GM20431 (cell line): Measurements from ENCODE around the gene BATF3.
"Not testable (repeated sequence)": the region's sequence is repeated elsewhere in the genome, so short reads cannot be mapped to it uniquely, and the experiment has no call there.

Experiments
- in situ Hi-C: fragments of 300-500 bp; cut with MseI, MboI; formaldehyde crosslinking; loops from one replicate; pipeline ENCODE4 v1.15.0; 2020; ENCODE audit warnings: low sequenced_read_pairs; ENCODE audit not compliant: unreplicated experiment

The BATF3 gene

DNA sequence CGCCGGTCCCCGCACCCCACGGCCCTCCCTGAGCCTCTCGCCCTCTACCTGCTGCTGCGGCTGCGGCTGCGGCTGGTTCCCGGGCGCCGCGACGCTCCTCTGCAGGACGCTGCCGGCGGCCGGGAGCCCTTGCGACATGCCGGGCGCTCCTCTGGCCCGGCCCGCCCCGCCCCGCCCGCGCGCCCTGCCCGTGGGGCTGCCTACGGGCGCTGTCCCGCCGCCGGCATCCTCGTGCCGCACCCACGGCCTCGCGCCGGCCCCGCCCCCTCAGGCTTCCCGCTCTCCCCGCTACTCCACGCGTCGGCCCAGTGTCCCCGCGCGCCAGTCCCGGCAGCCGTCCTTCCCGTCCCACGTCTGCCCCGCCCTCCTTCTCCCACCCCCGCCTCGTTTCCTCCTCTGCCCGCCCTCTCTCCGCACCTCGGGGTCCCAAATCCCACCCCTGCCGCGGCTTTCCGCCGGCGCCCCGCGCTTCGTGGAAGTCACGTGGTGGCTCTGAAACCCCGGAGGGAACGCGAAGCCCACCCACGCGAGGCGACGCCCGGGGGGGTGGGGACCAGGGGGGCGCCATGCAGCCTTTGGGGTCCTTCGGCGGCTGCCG, at the start of gene BATF3:
Gene BATF3, minus strand, starts transcription at position 216 of the 598 bp plus-strand sequence. Its CDS starts 78 bp downstream, at position 138.
- in situ Hi-C loops, result no loop called here

- in situ Hi-C loops, result no loop called here
These were observed 46.9 kb upstream of the BATF3 start for GRCh38 chr1:212746546-212746945.

DNA sequence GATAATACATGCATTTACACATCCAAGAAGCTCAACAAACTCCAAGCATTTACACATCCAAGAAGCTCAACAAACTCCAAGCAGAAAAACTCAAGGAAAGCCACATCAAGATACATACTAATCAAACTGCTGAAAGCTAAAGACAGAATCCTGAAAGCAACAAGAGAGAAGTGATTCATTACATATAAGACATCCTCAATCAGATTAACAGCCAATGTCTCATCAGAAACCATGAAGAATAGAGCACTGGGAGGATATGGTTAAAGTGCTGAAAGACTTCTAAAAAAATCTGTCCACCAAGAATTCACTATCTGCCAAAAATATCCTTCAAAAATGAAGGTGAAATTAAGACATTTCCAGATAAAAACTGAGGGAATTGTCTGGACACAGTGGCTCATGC, 45.7 kb upstream of the BATF3 start:
- in situ Hi-C loops, result no loop called here

DNA sequence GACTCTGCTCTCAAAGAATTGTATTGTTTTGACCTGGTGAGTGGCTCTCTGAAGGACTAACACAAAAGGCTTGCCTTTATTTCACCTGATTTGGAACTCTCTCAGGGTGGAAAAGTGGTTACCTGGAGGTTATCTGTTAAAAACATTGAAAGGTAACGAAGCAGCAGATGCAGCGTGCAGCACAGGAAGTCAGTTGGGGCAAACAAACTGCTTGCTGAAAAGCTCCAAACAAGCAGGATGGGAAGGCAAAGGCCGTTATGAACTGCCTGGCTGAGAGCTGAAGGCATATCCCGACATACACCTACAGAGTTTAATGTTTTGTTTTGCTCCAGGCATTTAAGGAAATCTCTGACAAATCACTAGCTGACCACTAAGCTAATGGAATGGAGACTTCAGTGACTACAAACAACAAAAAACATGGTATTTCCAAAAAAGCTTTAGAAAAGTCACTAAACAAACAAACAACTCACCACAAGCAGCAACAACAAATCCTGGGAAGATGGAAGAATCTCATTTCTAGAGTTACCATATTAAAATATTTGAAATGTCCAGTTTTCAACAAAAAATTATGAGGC, 44.3 kb upstream of the BATF3 start:
- in situ Hi-C loops, result no loop called here

- in situ Hi-C loops, result no loop called here
These were observed 38.7 kb upstream of the BATF3 start for GRCh38 chr1:212738330-212738729.

DNA sequence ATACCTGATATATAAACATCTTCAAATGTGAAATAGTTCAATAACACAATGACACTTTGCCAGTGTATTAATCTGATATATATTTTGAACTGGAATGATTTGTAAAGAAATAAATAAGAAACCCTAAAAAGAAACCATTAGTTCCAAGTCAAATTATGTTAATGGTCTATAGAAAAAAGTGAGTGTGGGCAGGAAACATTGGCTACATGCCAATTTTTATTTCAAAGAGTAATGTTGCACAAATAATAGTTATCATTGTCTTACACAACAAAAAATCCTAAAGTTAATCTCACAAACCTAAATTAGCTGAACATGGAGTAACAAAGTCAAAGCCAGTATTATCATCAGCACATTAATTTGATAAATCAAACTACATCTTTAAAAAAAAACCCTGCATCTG, 37.9 kb upstream of the BATF3 start:
- in situ Hi-C loops, result no loop called here

DNA sequence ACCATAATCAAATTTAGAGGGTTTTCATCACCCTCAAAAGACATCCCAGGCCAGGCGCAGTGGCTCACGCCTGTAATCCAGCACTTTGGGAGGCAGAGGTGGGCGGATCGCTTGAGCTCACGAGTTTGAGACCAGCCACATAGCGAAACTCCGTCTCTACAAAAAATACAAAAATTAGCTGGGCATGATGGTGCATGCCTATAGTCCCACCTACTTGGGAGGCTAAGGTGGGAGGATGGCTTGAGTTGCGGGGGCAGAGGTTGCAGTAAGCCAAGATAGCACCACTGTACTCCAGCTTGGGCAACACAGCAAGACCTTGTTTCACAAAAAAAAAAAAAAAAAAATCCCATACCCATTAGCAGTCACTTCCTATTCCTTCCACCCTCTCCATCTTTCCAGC, 33.5 kb upstream of the BATF3 start:
- in situ Hi-C loops, result no loop called here

DNA sequence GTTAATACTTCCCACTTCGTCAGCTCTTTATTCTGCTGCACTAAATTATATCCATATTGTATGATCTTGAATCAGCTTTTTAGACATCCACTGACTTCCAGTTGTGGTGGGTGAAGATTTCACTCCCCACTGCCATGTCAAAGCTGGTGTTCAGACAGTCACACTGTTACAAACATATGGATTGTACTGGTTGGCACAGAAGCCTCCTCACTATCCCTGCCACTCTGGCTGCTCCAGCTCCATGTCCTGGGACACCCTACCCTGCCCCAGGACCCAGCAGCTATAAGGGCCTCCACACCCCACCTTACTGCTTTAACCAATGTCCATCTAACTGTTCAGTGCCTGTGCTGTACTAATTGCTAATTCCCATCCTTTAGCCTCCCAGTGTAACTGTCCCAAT, 32.0 kb upstream of the BATF3 start:
- in situ Hi-C loops, result no loop called here

DNA sequence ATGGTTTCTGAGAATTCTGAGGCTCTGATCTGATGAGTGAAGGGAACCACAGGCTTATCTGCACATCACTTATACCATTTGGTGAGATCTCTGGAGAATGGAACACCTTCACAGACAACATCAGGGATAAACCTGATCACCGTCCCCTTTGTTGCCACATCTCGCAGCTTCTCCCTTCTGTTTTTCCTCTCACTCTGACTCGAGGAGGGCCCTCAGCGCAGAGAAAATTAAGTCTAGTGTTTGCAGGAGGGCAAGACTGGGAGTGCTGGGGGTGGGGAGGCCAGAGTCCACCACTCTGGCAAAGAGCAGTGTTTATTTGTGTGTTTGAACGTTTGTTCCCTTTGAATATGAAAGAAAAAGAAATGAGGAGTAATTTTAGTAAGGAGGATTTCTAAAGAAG, 29.0 kb upstream of the BATF3 start:
- in situ Hi-C loops, result no loop called here

DNA sequence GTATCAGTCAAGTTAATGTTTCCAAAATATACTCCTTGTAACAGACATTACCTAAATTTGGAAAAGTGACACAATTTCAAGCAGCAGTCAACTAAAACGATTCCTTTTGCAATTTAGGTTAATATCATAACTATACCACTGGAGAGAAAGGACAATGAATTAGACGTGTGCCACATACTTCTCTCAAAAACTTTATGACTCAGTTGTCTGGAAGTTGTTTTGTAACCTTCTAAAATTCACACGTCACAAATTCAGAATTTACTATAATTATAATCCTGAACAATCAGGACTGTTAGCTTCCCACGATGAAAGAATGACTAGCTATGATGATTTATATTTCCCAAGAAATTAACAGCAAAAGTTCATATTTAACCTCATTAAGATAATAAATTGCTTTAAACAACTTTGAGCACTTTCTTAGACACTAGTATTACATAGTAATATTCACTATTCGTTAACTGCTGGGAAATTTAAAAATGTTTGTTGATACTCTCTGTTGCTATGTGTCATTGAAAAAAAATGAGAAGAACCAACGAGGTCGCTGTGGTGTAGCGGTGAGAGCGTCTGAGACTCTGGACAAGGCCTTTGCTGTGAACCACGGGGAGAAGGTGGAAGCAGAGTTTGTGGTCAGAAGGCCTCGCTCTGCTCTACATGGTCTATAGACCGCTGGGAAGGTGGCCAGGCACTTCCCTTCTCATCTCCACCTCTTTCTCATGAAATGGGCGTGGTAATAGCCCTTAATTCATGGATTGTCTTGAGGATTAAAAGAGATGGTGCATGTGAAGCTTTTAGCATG, 27.9 kb upstream of the BATF3 start:
- in situ Hi-C loops, result no loop called here

GRCh38 chr1:212724679-212725078, 25.0 kb upstream of the BATF3 start:
- in situ Hi-C loops, result not testable (repeated sequence)

DNA sequence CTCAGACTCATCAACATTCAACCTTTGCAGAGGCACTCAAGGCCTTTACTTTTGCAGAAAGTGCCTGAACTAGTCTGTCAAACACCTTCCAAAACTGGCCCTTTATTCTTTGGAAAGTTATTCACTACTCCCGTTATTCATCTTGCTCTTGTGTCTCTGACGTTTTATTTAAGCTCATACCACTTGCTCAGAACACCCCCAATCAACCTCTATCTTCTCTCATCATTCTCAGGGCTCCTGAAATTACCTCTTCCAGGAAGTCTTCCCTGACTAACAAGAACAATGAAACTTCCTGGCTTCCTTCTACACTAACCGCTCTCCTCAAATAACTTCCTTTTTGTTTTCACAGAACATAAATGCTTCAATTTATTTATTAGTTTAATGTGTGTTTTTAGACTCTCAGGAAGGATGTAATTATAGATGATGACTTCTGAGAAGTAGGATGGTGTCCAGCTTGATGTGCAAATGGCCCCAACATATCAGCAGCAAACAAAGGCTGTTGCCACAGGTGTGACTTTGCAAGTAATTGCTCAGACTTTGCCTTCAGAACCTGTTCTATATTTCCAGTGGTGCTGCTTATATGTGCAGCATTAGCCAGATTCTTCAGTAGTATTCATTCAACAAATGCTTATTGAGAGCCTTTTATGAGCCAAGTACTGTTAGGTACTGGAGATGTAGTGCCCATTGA, 22.8 kb upstream of the BATF3 start:
- in situ Hi-C loops, result no loop called here

DNA sequence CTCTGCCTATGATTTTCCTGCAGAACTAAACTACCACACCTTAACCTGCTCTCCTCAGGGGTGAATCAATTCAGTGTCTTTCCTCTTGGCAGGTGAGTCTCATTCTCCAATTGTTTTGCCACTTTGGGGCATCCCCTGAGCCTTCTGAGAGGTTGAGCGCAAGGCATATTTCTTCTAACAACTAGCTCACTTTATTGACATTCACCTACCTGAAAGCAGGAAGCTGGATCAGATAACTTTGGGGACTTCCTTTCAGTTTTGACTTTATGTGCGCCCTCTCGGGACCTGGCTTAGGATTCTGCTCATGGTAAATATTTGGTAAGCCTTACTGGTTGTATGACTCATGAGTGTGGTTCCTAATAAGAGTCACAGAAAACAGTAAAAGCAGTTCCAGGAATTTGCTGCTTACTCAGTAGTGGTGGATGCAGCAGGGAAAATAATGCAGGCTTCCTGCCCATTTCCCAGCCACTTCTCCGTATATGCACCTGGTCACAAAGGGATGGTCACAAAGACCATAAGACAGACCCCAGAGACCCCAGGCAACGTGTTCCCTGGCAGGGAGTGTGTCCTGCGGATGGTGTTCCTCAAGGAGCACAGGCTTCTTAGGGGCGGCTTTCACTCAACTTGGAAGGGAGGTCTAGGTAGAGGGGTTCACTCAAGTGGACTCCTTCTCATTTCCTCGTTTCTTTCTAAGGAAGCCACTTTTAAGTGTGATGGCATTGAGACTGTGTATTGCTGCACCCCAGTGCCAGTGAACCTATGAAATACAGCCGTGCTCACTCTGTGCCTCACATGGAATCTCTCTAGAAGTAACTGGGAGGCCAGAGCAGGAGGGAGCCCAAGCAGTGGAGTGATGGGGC, 22.0 kb upstream of the BATF3 start:
- in situ Hi-C loops, result no loop called here

GRCh38 chr1:212719633-212720032, 20.0 kb upstream of the BATF3 start:
- in situ Hi-C loops, result no loop called here

DNA sequence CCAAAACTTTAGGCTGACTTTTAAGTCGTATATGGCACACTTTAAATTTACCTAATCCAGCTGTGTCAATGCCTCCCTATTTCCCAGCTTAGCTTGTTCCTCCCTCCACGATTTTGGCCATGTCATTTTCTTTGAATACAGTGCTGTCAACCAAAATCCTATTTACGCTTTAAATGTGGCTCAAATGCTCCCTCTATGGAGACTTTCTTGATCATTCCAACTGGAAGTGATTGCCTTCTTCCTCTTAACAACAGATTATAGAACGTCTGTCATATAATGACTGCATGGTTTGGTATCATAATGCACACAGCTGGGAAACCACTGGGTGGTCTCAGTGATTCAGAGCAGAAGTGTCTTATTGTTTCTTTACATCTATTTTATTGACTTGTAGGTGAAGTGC, 18.9 kb upstream of the BATF3 start:
- in situ Hi-C loops, result no loop called here

GRCh38 chr1:212716161-212716560, 16.5 kb upstream of the BATF3 start:
- in situ Hi-C loops, result no loop called here

DNA sequence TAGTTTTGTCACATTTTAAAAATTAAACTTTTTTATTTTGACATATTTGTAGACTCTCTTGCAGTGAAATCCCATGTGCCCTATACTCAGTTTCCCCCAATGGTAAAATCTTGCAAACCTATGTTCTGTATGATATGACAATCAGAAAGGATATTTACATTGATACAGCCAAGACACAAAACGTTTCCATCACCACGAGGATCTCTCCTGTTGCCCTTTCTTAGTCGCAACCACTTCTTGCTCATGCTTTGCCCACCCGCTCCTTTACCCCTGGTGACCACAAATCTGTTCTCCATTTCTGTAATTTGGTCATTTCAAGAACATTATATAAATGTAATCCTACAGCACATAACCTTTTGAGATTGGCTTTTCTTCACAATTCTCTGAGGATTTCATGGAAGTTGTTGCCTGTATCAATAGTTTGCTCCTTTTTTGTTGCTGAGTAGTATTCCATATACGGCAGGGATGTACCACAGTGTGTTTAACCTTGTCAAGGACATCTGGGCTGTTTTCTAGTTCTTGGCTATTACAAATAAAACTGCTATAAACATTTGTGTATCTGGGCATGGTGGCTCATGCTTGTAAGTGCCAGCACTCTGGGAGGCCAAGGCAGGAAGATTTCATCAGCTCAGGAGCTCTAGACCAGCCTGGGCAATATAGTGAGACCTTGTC, 14.0 kb upstream of the BATF3 start:
- in situ Hi-C loops, result no loop called here

- in situ Hi-C loops, result no loop called here
These were observed 13.0 kb upstream of the BATF3 start for GRCh38 chr1:212712451-212713303.

- in situ Hi-C loops, result not testable (repeated sequence)
These were observed 12.3 kb upstream of the BATF3 start for GRCh38 chr1:212711974-212712373.
